IMR-90 (cell line): ENCODE measurements around the gene MYCBPAP. TPM values are rescaled to one million over a fixed set of nuclear protein-coding genes. Genes with fewer than 3 reads are reported as not detected.

Source experiments
- ATAC-seq: fragments of 200-7000 bp; cut with Tn5 transposase; 2 replicates; pipeline ENCODE4 v1.9.1; 2020; ENCODE audit warnings: low read depth, mild to moderate bottlenecking, moderate library complexity
- BruUV-seq: library from RNA; stranded (reverse); fragments of 400-500 nt; replicated peaks from 2 replicates; lab custom pipeline; 2021; lab: Mats Ljungman, UMichigan
- CTCF ChIA-PET: fragments of 300-600 bp; formaldehyde crosslinking; extraction: SDS; loops from one replicate; lab custom pipeline; 2021; ENCODE audit warnings: antibody characterized with exemption; lab: Yijun Ruan, JAX
- POLR2A ChIA-PET: fragments of 300-600 bp; sonication (Branson Sonifier 250); formaldehyde crosslinking; loops from one replicate; lab custom pipeline; 2022; ENCODE audit warnings: antibody characterized with exemption; ENCODE audit not compliant: unreplicated experiment; lab: Charles Lee
- DNase-seq: peaks from one replicate; pipeline ENCODE4 v3.0.0; 2013
- H2AFZ ChIP-seq: replicated peaks from 2 replicates; pipeline ENCODE3; 2013; ENCODE audit warnings: low read length, mild to moderate bottlenecking; ENCODE audit not compliant: poor library complexity
- H2AK5ac ChIP-seq: 2 replicates; pipeline ENCODE4 v1.6.1; 2013; ENCODE audit warnings: low read depth, low read length, inconsistent platforms
- H2AK9ac ChIP-seq: replicated peaks from 2 replicates; pipeline ENCODE3; 2013; ENCODE audit warnings: mild to moderate bottlenecking, low read depth, low read length, moderate library complexity; ENCODE audit not compliant: poor library complexity
- H2BK120ac ChIP-seq: 2 replicates; pipeline ENCODE4 v1.6.1; 2013; ENCODE audit warnings: low read depth, low read length, inconsistent platforms
- H2BK15ac ChIP-seq: 3 replicates; pipeline ENCODE4 v1.6.1; 2013; ENCODE audit warnings: low read depth, low read length, inconsistent platforms
- H2BK20ac ChIP-seq: 2 replicates; pipeline ENCODE4 v1.6.1; 2013; ENCODE audit warnings: low read depth, mild to moderate bottlenecking, inconsistent platforms, low read length, moderate library complexity
- H2BK5ac ChIP-seq: 2 replicates; pipeline ENCODE4 v1.6.1; 2013; ENCODE audit warnings: mild to moderate bottlenecking, low read depth, low read length, inconsistent platforms; ENCODE audit not compliant: poor library complexity, severe bottlenecking
- H3K14ac ChIP-seq: replicated peaks from 2 replicates; pipeline ENCODE4 v1.6.1; 2013; ENCODE audit warnings: low read depth, low read length, inconsistent platforms
- H3K18ac ChIP-seq: 2 replicates; pipeline ENCODE4 v1.6.1; 2013; ENCODE audit warnings: low read depth, low read length, control low read depth
- H3K23ac ChIP-seq: 2 replicates; pipeline ENCODE4 v1.6.1; 2013; ENCODE audit warnings: low read depth, low read length, inconsistent platforms
- H3K27ac ChIP-seq: 2 replicates; pipeline ENCODE4 v1.5.1; 2013; ENCODE audit warnings: mild to moderate bottlenecking, control low read depth, low read length; ENCODE audit not compliant: insufficient read depth
- H3K27me3 ChIP-seq: 2 replicates; pipeline ENCODE4 v1.6.1; 2013; ENCODE audit warnings: low read length; ENCODE audit not compliant: control insufficient read depth, insufficient read depth
- H3K36me3 ChIP-seq: 2 replicates; pipeline ENCODE4 v1.6.1; 2013; ENCODE audit warnings: low read length, mixed read lengths; ENCODE audit not compliant: control insufficient read depth, insufficient read depth
- H3K4ac ChIP-seq: 2 replicates; pipeline ENCODE4 v1.6.1; 2013; ENCODE audit warnings: low read depth, low read length, inconsistent platforms
- H3K4me1 ChIP-seq: 2 replicates; pipeline ENCODE4 v1.6.1; 2013; ENCODE audit warnings: low read length, mixed read lengths; ENCODE audit not compliant: control insufficient read depth, insufficient read depth
- H3K4me2 ChIP-seq: 2 replicates; pipeline ENCODE4 v1.6.1; 2013; ENCODE audit warnings: low read depth, mild to moderate bottlenecking, control low read depth, low read length, moderate library complexity
- H3K4me3 ChIP-seq: 2 replicates; pipeline ENCODE4 v1.5.1; 2013; ENCODE audit warnings: low read depth, mild to moderate bottlenecking, control low read depth, low read length, moderate library complexity; ENCODE audit not compliant: insufficient read depth
- H3K56ac ChIP-seq: 2 replicates; pipeline ENCODE4 v1.6.1; 2013; ENCODE audit warnings: low read length, inconsistent platforms; ENCODE audit not compliant: insufficient read depth; ENCODE audit errors: extremely low read depth
- H3K79me1 ChIP-seq, 2 experiments: 2 replicates each; pipeline ENCODE4 v1.6.1; 2013; ENCODE audit warnings: low read length in 2 of 2, inconsistent platforms in 1 of 2, low read depth in 1 of 2
- H3K9ac ChIP-seq: 2 replicates; pipeline ENCODE4 v1.6.1; 2013; ENCODE audit warnings: low read depth, low read length, control low read depth
- H3K9me1 ChIP-seq: 2 replicates; pipeline ENCODE4 v1.6.1; 2013; ENCODE audit warnings: low read length, inconsistent platforms; ENCODE audit not compliant: insufficient read depth
- H3K9me3 ChIP-seq: 2 replicates; pipeline ENCODE4 v1.6.1; 2013; ENCODE audit warnings: low read length; ENCODE audit not compliant: control insufficient read depth, insufficient read depth
- H4K20me1 ChIP-seq: 2 replicates; pipeline ENCODE4 v1.6.1; 2013; ENCODE audit warnings: low read length, inconsistent platforms; ENCODE audit not compliant: insufficient read depth
- H4K5ac ChIP-seq: 2 replicates; pipeline ENCODE4 v1.6.1; 2013; ENCODE audit warnings: mild to moderate bottlenecking, low read depth, low read length, control low read depth
- H4K8ac ChIP-seq, 2 experiments: 2 replicates each; pipeline ENCODE4 v1.6.1; 2013; ENCODE audit warnings: low read depth in 2 of 2, low read length in 2 of 2, control low read depth in 1 of 2, inconsistent platforms in 1 of 2
- H4K91ac ChIP-seq: 2 replicates; pipeline ENCODE4 v1.6.1; 2013; ENCODE audit warnings: low read depth, low read length, inconsistent platforms; ENCODE audit not compliant: insufficient read depth
- BHLHE40 ChIP-seq: fragments of 150-350 bp; IDR thresholded peaks from 2 replicates; pipeline ENCODE4 v1.6.1; 2016; ENCODE audit warnings: mild to moderate bottlenecking, low read depth, low read length
- CEBPB ChIP-seq: IDR thresholded peaks from 2 replicates; pipeline ENCODE4 v1.6.1; 2012; ENCODE audit warnings: low read depth, low read length, improper control_type of control experiment
- CHD1 ChIP-seq: IDR thresholded peaks from 2 replicates; pipeline ENCODE4 v1.6.1; 2012; ENCODE audit warnings: low read depth, low read length, improper control_type of control experiment
- FOS ChIP-seq: fragments of 150-350 bp; IDR thresholded peaks from 2 replicates; pipeline ENCODE4 v1.6.1; 2016; ENCODE audit warnings: low read depth, low read length
- MAFK ChIP-seq: IDR thresholded peaks from 2 replicates; pipeline ENCODE4 v1.6.1; 2012; ENCODE audit warnings: low read depth, low read length, improper control_type of control experiment
- MAZ ChIP-seq: IDR thresholded peaks from 2 replicates; pipeline ENCODE4 v1.6.1; 2012; ENCODE audit warnings: low read depth, mild to moderate bottlenecking, low read length, improper control_type of control experiment, moderate library complexity, borderline replicate concordance
- MXI1 ChIP-seq: IDR thresholded peaks from 2 replicates; pipeline ENCODE4 v1.6.1; 2012; ENCODE audit warnings: low read depth, mild to moderate bottlenecking, low read length, moderate library complexity, borderline replicate concordance
- NFE2L2 ChIP-seq: fragments of 150-350 bp; IDR thresholded peaks from 2 replicates; pipeline ENCODE4 v1.6.1; 2016; ENCODE audit warnings: low read depth, mild to moderate bottlenecking, low read length
- POLR2A ChIP-seq: IDR thresholded peaks from 2 replicates; pipeline ENCODE4 v1.6.1; 2012; ENCODE audit warnings: mild to moderate bottlenecking, low read depth, low read length
- RAD21 ChIP-seq: IDR thresholded peaks from 2 replicates; pipeline ENCODE4 v1.6.1; 2012; ENCODE audit warnings: low read length, improper control_type of control experiment
- RCOR1 ChIP-seq: IDR thresholded peaks from 2 replicates; pipeline ENCODE4 v1.6.1; 2012; ENCODE audit warnings: mild to moderate bottlenecking, low read length, improper control_type of control experiment; ENCODE audit not compliant: insufficient replicate concordance
- RFX5 ChIP-seq: IDR thresholded peaks from 2 replicates; pipeline ENCODE4 v1.8.0; 2012; ENCODE audit warnings: low read depth, mild to moderate bottlenecking, low read length, moderate library complexity
- SMC3 ChIP-seq: fragments of 150-350 bp; IDR thresholded peaks from 2 replicates; pipeline ENCODE4 v1.6.1; 2016; ENCODE audit warnings: low read depth, mild to moderate bottlenecking, antibody characterized with exemption, low read length, moderate library complexity
- USF2 ChIP-seq: fragments of 150-350 bp; IDR thresholded peaks from 2 replicates; pipeline ENCODE4 v1.6.1; 2017; ENCODE audit warnings: mild to moderate bottlenecking, antibody characterized with exemption, low read length, low read depth
- WGBS, 2 experiments: methylation state at CpG; one replicate each; pipeline versions ENCODE4 v1.1.5 to v1.1.7; 2013; ENCODE audit warnings: missing lambda C conversion rate in 2 of 2; ENCODE audit not compliant: insufficient read length in 1 of 2; ENCODE audit errors: extremely low coverage in 2 of 2; 5-methylcytosine and 5-hydroxymethylcytosine counted together
- dilution Hi-C: fragments of 300-500 bp; cut with HindIII; formaldehyde crosslinking; loops from one replicate; pipeline ENCODE4 v1.14.3; 2018; ENCODE audit warnings: low sequenced_read_pairs; ENCODE audit not compliant: unreplicated experiment
- in situ Hi-C: fragments of 300-500 bp; cut with MboI; formaldehyde crosslinking; loops from 3 replicates; pipeline ENCODE4 v1.14.3; 2019; ENCODE audit warnings: low sequenced_read_pairs, inconsistent platforms, mixed read lengths
- intact Hi-C: fragments of 100-400 bp; cut with micrococcal nuclease; formaldehyde crosslinking; loops from 2 replicates; pipeline ENCODE4 v1.10.0; 2022
- polyA plus RNA-seq, 3 experiments: library from polyadenylated mRNA; depleted of rRNA; stranded (reverse); fragments of >200 nt; gene quantifications; 2 replicates each; pipeline ENCODE4 v1.2.3, GENCODE V29; 2012; ENCODE audit warnings: low replicate concordance in 1 of 3
- total RNA-seq: library from RNA; depleted of rRNA; stranded (reverse); fragments of >200 nt; gene quantifications from 2 replicates; pipeline ENCODE4 v1.2.3, GENCODE V29; 2012
- TF ChIP-seq, protein P1 (sequence below): fragments of 150-350 bp; IDR thresholded peaks from 2 replicates; pipeline ENCODE4 v1.6.1; 2016; ENCODE audit warnings: low read depth, mild to moderate bottlenecking, low read length, moderate library complexity, borderline replicate concordance
- TF ChIP-seq, protein P2 (sequence below): conservative IDR thresholded peaks from 2 replicates; pipeline ENCODE4 v1.5.1; 2012; ENCODE audit warnings: mild to moderate bottlenecking, low read depth, low read length, improper control_type of control experiment

MYCBPAP gene
- total and polyA plus RNA-seq, 2 of the 4 experiments (the other 2 are of a cell fraction): 0.17 to 0.18 TPM

GRCh38 chr17:50551884-50552283, 43.6 kb downstream of the MYCBPAP start:
- in situ Hi-C loops: no loop called here
- TF ChIP-seq RAD21 (no peak), MAFK (no peak), POLR2A (no peak), BHLHE40 (no peak), MAZ (no peak), CHD1 (no peak), MXI1 (no peak), RFX5 (no peak), CEBPB (no peak), NFE2L2 (no peak), RCOR1 (no peak), USF2 (no peak), FOS (no peak), SMC3 (no peak)
- TF ChIP-seq, protein P1, sequence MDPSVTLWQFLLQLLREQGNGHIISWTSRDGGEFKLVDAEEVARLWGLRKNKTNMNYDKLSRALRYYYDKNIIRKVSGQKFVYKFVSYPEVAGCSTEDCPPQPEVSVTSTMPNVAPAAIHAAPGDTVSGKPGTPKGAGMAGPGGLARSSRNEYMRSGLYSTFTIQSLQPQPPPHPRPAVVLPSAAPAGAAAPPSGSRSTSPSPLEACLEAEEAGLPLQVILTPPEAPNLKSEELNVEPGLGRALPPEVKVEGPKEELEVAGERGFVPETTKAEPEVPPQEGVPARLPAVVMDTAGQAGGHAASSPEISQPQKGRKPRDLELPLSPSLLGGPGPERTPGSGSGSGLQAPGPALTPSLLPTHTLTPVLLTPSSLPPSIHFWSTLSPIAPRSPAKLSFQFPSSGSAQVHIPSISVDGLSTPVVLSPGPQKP: no peak
- TF ChIP-seq, protein P2, sequence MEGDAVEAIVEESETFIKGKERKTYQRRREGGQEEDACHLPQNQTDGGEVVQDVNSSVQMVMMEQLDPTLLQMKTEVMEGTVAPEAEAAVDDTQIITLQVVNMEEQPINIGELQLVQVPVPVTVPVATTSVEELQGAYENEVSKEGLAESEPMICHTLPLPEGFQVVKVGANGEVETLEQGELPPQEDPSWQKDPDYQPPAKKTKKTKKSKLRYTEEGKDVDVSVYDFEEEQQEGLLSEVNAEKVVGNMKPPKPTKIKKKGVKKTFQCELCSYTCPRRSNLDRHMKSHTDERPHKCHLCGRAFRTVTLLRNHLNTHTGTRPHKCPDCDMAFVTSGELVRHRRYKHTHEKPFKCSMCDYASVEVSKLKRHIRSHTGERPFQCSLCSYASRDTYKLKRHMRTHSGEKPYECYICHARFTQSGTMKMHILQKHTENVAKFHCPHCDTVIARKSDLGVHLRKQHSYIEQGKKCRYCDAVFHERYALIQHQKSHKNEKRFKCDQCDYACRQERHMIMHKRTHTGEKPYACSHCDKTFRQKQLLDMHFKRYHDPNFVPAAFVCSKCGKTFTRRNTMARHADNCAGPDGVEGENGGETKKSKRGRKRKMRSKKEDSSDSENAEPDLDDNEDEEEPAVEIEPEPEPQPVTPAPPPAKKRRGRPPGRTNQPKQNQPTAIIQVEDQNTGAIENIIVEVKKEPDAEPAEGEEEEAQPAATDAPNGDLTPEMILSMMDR: no peak
- H2BK120ac ChIP-seq: no peak overlapping the region
- ATAC-seq (no peak), DNase-seq (no peak)
- H2BK15ac ChIP-seq: no peak overlapping the region
- no peak overlapping the region for H3K18ac ChIP-seq
- no peak overlapping the region for H3K4ac ChIP-seq
- H4K5ac ChIP-seq: no peak overlapping the region
- no peaks in the 10 kb centered on the region; the same call in 1 of the 2 replicates for H3K27me3 ChIP-seq
- H2BK5ac ChIP-seq: no peak overlapping the region
- dilution Hi-C loops: no loop called here
- H4K91ac ChIP-seq: no peak overlapping the region
- peaks cover 0 to 11% of the 10 kb centered on the region in 2 experiments; a peak in 2 of 4 replicates for H3K79me1 ChIP-seq
- ChIA-PET CTCF (interaction anchor here (1.5 to 1.9 kb wide), 2 partner anchors 72 to 153 kb away, joined by 7 to 8 read pairs; no protein-coding TSS in a partner anchor), POLR2A (no interaction called here)
- no peaks in the 10 kb centered on the region for H3K9me3 ChIP-seq
- H4K20me1 ChIP-seq: 0 out of 2 replicates have a peak, but pooled peaks cover 8% of the 10 kb centered on the region
- intact Hi-C loops: loop anchor here (1.0 to 2.0 kb wide), 3 partner anchors 74 to 143 kb away; partner anchors contain the start of gene ABCC3
- 100% methylated on average over 2 of the region's 12 CpGs; no CpG with 5 or more reads in 1 of the 2 experiments for WGBS, 2 experiments
- BruUV-seq: no TSS peak
- H3K23ac ChIP-seq: no peak overlapping the region
- no peak overlapping the region for H3K4me3 ChIP-seq
- H3K27ac ChIP-seq: no peak overlapping the region
- H2AK5ac ChIP-seq: no peak overlapping the region
- H3K56ac ChIP-seq: no peak overlapping the region
- no peak overlapping the region for H2AK9ac ChIP-seq
- H3K14ac ChIP-seq: no peak overlapping the region
- peaks cover 24% of the 10 kb centered on the region; the same call in 1 of the 2 replicates for H3K36me3 ChIP-seq
- no peak overlapping the region for H3K9ac ChIP-seq
- no peak overlapping the region for H2BK20ac ChIP-seq
- H4K8ac ChIP-seq: no peak overlapping the region
- peaks cover 5% of the 10 kb centered on the region for H3K9me1 ChIP-seq
- peaks cover 5% of the 10 kb centered on the region for H3K4me1 ChIP-seq
- H3K4me2 ChIP-seq: no peak overlapping the region
- no peak overlapping the region for H2AFZ ChIP-seq
